Spleen (tissue), 13 donors: ENCODE results near the gene HMX1. TPM values are rescaled to one million over a fixed set of nuclear protein-coding genes. Genes with fewer than 3 reads are reported as not detected.

Experiments
- DNase-seq: peaks from one replicate; pipeline ENCODE4 v3.0.0-alpha.2; 2020
- H3K27ac ChIP-seq, 8 donors: fragments of 200-600 bp; sonication (generic) in 7 of 8; 1 replicate in 4 of 8; 2 replicates in 4 of 8; pipeline versions ENCODE4 v1.5.0 to v1.8.0; 2016 to 2021; ENCODE audit warnings: inconsistent platforms in 4 of 8, mild to moderate bottlenecking in 4 of 8, moderate library complexity in 1 of 8
- H3K27me3 ChIP-seq, 7 donors: fragments of 200-600 bp; sonication (generic) in 6 of 7; replicated peaks in 1 of 7; 1 replicate in 4 of 7; 2 replicates in 3 of 7; pipeline versions ENCODE4 v1.5.0 to v1.8.0; 2016 to 2021; ENCODE audit warnings: inconsistent platforms in 3 of 7, mild to moderate bottlenecking in 1 of 7
- H3K36me3 ChIP-seq, 6 donors: fragments of 200-600 bp; sonication (generic) in 5 of 6; 1 replicate in 4 of 6; 2 replicates in 2 of 6; pipeline versions ENCODE4 v1.5.0 to v1.8.0; 2016 to 2021; ENCODE audit warnings: inconsistent platforms in 2 of 6
- H3K4me1 ChIP-seq, 6 donors: fragments of 200-600 bp; sonication (generic) in 5 of 6; 1 replicate in 3 of 6; 2 replicates in 3 of 6; pipeline versions ENCODE4 v1.5.0 to v1.8.0; 2016 to 2021; ENCODE audit warnings: inconsistent platforms in 3 of 6
- H3K4me3 ChIP-seq, 8 donors: fragments of 200-600 bp; sonication (generic) in 7 of 8; 1 replicate in 4 of 8; 2 replicates in 4 of 8; pipeline versions ENCODE4 v1.5.0 to v1.8.0; 2016 to 2021; ENCODE audit warnings: inconsistent platforms in 4 of 8, mild to moderate bottlenecking in 4 of 8, moderate library complexity in 2 of 8
- H3K9me3 ChIP-seq, 8 donors: fragments of 200-600 bp; sonication (generic) in 7 of 8; 1 replicate in 4 of 8; 2 replicates in 4 of 8; pipeline versions ENCODE4 v1.5.0 to v1.8.0; 2016 to 2021; ENCODE audit warnings: inconsistent platforms in 4 of 8
- POLR2A ChIP-seq, 3 donors: fragments of 450-650 bp; IDR thresholded peaks; one replicate each; pipeline ENCODE4 v1.5.1; 2017; ENCODE audit warnings: antibody characterized with exemption in 3 of 3, mild to moderate bottlenecking in 1 of 3
- POLR2AphosphoS5 ChIP-seq, 3 donors: sonication (generic); formaldehyde crosslinking; IDR thresholded peaks; one replicate each; pipeline ENCODE4 v1.5.1; 2017; ENCODE audit warnings: antibody characterized with exemption in 3 of 3
- WGBS, 5 donors: extraction: QIAGEN DNeasy Blood & Tissue Kit in 3 of 5; methylation state at CpG; one replicate each; pipeline versions ENCODE4 v1.1.5 to v1.1.7; 2013 to 2018; 5-methylcytosine and 5-hydroxymethylcytosine counted together
- intact Hi-C: fragments of 100-400 bp; cut with DNase I; formaldehyde crosslinking; loops from one replicate; pipeline ENCODE4 v1.15.0; 2023; ENCODE audit warnings: low total_unique reads
- long read RNA-seq, 2 donors: transcript quantifications; one replicate each; lab custom pipeline, GENCODE V29; 2026
- polyA plus RNA-seq, 3 donors: library from polyadenylated mRNA; stranded (reverse); fragments of 200-250 nt; gene quantifications; one replicate each; pipeline ENCODE4 v1.2.1, GENCODE V29; 2013
- total RNA-seq, 7 donors: library from RNA; depleted of rRNA in 3 of 7; stranded (reverse); fragments of >200 nt in 3 of 7; fragmentation: NEBNext Ultra II Directional in 4 of 7; extraction: Animal tissue kit (Norgen Biotek cat#: 25700) in 4 of 7; gene quantifications; one replicate each; pipeline versions ENCODE4 v1.1.0 to v1.2.1, GENCODE V29; 2016 to 2021
- TF ChIP-seq, protein P1 (sequence below), 11 experiments: fragments of 200-600 bp in 7 of 11; fragments of 450-650 bp in 4 of 11; sonication (generic) in 4 of 11; IDR thresholded peaks in 8 of 11; conservative IDR thresholded peaks in 3 of 11; 1 replicate in 7 of 11; 2 replicates in 4 of 11; pipeline versions ENCODE4 v1.4.0 to v1.8.0; 2016 to 2021; ENCODE audit warnings: antibody characterized with exemption in 11 of 11, inconsistent platforms in 4 of 11, mild to moderate bottlenecking in 1 of 11
- donor health status: healthy with polysubstance abuse.
- donor health status: DM: no; HTN: no; CAD: no; lungs with moderate emphysema.
- donor health status: DM: no; HTN: no; CAD: no.
- donor health status: Bipolar disorder and iron deficiency.
- donor health status: healthy.
- donor health status: DM: no; HTN: no; CAD: no.
- donor health status: DM: yes; HTN: yes; CAD: no.

HMX1 gene
- total RNA-seq (not detected), polyA plus RNA-seq (not detected)
- long read RNA-seq, donor 1, result 0 reads
- long read RNA-seq, donor 2, result 0 reads

DNA sequence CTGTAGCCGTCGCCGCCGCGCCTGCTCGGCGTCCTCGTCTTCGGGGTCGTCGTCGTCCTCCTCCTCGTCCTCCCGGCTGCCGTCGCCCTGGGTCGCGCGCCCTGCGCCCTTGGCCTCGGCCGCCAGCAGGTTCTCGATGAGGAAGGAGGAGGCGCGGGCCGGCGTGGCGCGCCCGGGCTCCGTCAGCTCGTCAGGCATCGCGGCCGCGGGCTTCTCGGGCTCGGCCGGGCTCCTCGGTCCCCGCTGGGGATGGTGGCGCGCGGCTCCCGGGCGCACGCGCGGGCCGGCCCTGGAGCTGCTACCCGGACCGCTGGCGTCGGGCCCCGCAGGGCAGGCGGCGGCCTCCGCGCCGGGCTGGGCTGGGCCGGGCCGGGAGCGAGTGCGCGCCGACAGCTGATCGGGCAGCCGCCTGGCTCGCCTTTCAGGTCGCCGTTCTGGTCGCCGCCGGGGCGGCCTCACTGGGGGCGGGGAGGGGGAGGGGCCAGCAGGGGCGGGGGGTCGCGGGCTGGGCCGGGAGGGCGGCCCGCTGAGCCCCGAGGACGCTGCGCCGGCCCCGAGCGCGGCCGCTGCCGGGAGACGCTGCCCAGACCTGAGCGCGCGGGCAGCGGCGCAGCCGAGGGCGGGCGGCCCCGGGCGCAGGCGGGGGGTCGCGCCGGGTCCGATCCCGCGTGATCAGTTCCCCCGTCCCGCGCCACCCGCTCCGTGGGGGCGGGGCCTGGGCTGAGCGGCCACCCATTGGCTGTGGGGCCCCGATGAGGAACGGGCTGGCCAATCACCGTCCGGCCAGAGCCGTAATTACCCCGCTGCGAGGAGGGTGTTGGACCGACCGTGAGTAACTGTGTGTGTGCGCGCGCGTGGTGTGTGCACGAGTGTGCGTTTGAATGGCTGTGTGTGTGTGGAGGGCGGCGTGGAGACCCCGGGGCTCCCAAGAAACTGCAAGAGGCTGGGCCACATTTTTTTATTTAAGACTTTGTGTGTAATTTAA, at the start of gene HMX1:
HMX1 (minus strand) TSS at position 423 of the 985 bp plus-strand sequence; CDS start at position 198, 225 bp downstream.
- Histone ChIP-seq H3K27ac (no peak within 1 kb of the TSS), H3K27me3 (peaks cover 3 to 100% (median 98%) of the 10 kb centered on the region in 7 donors), H3K4me3 (peak within 1 kb of the TSS in 1 of 8 donors; percentile 36), H3K9me3 (peaks cover 0 to 13% (median 0%) of the 10 kb centered on the region in 8 donors), H3K36me3 (no peaks in the 10 kb centered on the region), H3K4me1 (peaks cover 0 to 25% (median 8%) of the 10 kb centered on the region in 6 donors)
- TF ChIP-seq POLR2AphosphoS5 (IDR thresholded peaks at IDR 0.05) (no peak), POLR2A (IDR thresholded peaks at IDR 0.05) (no peak)
- TF ChIP-seq, protein P1, sequence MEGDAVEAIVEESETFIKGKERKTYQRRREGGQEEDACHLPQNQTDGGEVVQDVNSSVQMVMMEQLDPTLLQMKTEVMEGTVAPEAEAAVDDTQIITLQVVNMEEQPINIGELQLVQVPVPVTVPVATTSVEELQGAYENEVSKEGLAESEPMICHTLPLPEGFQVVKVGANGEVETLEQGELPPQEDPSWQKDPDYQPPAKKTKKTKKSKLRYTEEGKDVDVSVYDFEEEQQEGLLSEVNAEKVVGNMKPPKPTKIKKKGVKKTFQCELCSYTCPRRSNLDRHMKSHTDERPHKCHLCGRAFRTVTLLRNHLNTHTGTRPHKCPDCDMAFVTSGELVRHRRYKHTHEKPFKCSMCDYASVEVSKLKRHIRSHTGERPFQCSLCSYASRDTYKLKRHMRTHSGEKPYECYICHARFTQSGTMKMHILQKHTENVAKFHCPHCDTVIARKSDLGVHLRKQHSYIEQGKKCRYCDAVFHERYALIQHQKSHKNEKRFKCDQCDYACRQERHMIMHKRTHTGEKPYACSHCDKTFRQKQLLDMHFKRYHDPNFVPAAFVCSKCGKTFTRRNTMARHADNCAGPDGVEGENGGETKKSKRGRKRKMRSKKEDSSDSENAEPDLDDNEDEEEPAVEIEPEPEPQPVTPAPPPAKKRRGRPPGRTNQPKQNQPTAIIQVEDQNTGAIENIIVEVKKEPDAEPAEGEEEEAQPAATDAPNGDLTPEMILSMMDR (IDR thresholded peaks at IDR 0.05 in 8 of 11, conservative IDR thresholded peaks at IDR 0.05 in 3 of 11), result no peak
- DNase-seq, result no peak
- WGBS, 5 donors, result 2 to 20% (median 4%) methylated on average over 25 to 134 of the region's 134 CpGs
- intact Hi-C loops, result no loop called here

DNA sequence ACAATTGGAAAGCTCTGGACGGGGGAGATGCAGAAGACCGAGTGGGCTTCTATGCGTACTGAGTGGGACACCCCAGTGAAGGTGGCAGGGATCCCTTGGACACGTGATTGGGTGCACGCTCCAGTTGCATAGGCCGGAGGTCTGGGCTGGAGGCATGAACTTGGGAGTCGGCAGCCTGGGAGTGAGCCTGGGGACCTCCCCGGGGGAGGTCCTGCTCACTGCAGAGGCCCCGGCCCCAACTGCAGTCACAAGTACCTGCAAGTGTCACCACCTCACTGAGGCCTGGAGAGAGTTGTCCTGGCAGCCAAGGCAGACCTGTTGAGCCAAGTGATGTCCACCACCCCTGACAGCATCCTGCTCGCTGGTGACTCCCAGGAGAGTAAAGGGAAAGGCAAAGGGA, 49.3 kb upstream of the HMX1 start:
- TF ChIP-seq POLR2AphosphoS5 (IDR thresholded peaks at IDR 0.05), result no peak
- TF ChIP-seq, protein P1 (IDR thresholded peaks at IDR 0.05 in 8 of 11, conservative IDR thresholded peaks at IDR 0.05 in 3 of 11), result no peak
- TF ChIP-seq POLR2A (IDR thresholded peaks at IDR 0.05), result no peak
- intact Hi-C loops, result no loop called here
- Histone ChIP-seq H3K36me3 (no peaks in the 10 kb centered on the region), H3K4me3 (no peak overlapping the region), H3K4me1 (peaks cover 0 to 5% (median 0%) of the 10 kb centered on the region in 6 donors), H3K27me3 (peaks cover 0 to 46% (median 0%) of the 10 kb centered on the region in 7 donors), H3K9me3 (peaks cover 0 to 29% (median 24%) of the 10 kb centered on the region in 8 donors), H3K27ac (no peak overlapping the region)
- 64 to 80% (median 78%) methylated on average over 9 to 10 of the region's 10 CpGs for WGBS, 5 donors
- DNase-seq, result peak; percentile 66

DNA sequence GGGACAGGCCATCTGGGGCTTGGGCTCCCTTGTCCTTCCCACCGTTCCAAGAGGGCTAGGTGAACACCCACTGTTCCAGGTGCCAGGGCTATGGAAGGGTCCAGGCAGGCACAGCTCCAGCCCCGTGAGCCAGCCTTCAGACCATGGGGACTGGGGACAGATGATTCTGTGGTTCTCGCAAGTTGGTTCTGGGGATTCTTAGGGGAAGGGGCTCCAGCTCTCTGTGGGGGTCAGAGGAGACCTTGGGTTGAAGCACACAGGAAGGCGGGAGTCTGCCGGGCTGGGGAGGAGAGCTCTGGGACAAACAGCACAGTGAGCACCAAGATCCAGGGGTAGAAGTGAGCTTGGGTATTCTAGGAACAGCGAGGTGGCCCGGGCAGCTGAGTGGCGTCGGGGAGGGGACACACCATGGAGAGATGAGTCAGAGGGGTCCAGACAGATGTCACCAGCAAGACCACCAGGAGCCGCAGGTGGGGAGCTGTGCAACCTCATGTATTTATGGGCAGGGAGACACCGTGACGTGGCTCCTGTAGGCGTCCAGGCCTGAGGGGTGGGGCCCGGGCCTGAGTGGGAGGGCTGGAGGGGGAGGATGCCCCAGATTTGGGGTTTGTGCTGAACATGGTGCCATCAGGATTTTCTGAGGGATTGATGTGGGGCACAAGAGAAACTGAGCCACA, 48.8 kb upstream of the HMX1 start:
- intact Hi-C loops, result no loop called here
- H3K9me3 ChIP-seq, result peaks cover 0 to 29% (median 24%) of the 10 kb centered on the region in 8 donors
- no peaks in the 10 kb centered on the region for H3K36me3 ChIP-seq
- peaks cover 0 to 5% (median 0%) of the 10 kb centered on the region in 6 donors for H3K4me1 ChIP-seq
- 79 to 88% (median 81%) methylated on average over 14 of the region's 14 CpGs for WGBS, 5 donors
- peak; percentile 60 for DNase-seq
- no peak overlapping the region for H3K4me3 ChIP-seq
- peaks cover 0 to 49% (median 0%) of the 10 kb centered on the region in 7 donors for H3K27me3 ChIP-seq
- no peak overlapping the region for H3K27ac ChIP-seq
- TF ChIP-seq POLR2AphosphoS5 (IDR thresholded peaks at IDR 0.05) (no peak), POLR2A (IDR thresholded peaks at IDR 0.05) (no peak)
- TF ChIP-seq, protein P1 (IDR thresholded peaks at IDR 0.05 in 8 of 11, conservative IDR thresholded peaks at IDR 0.05 in 3 of 11), result no peak
